HG03097 (cell line): ENCODE measurements around the gene CDH13.

Experiments used
- ATAC-seq: cut with Tn5 transposase; IDR thresholded peaks from one replicate; pipeline ENCODE4 v1.9.1; 2021; ENCODE audit not compliant: unreplicated experiment, low FRiP score

The CDH13 gene

GRCh38 chr16:82980810-82981209, 354.0 kb downstream of the CDH13 start:
- ATAC-seq = no peak

- no peak for ATAC-seq
Measured at GRCh38 chr16:82987767-82988166, 361.0 kb downstream of the CDH13 start.

- no peak for ATAC-seq
Measured at GRCh38 chr16:82990155-82990554, 363.4 kb downstream of the CDH13 start.

GRCh38 chr16:82991410-82991809, 364.6 kb downstream of the CDH13 start:
- ATAC-seq = no peak

GRCh38 chr16:82991966-82992675, 365.4 kb downstream of the CDH13 start:
- no peak for ATAC-seq

- ATAC-seq = no peak
Measured at GRCh38 chr16:82992786-82993185, 366.0 kb downstream of the CDH13 start.

- no peak for ATAC-seq
Measured at GRCh38 chr16:82993415-82993814, 366.6 kb downstream of the CDH13 start.

GRCh38 chr16:82993926-82994325, 367.2 kb downstream of the CDH13 start:
- ATAC-seq = no peak

GRCh38 chr16:82995286-82995923, 368.6 kb downstream of the CDH13 start:
- no peak for ATAC-seq

GRCh38 chr16:82995924-82996441, 369.2 kb downstream of the CDH13 start:
- ATAC-seq = no peak

GRCh38 chr16:82996814-82997213, 370.0 kb downstream of the CDH13 start:
- ATAC-seq = no peak

- no peak for ATAC-seq
Measured at GRCh38 chr16:82999711-83000110, 372.9 kb downstream of the CDH13 start.

GRCh38 chr16:83002351-83003334, 375.9 kb downstream of the CDH13 start:
- ATAC-seq = no peak

- no peak for ATAC-seq
Measured at GRCh38 chr16:83004868-83005652, 378.3 kb downstream of the CDH13 start.

GRCh38 chr16:83005653-83006160, 378.9 kb downstream of the CDH13 start:
- ATAC-seq = no peak

- no peak for ATAC-seq
Measured at GRCh38 chr16:83010776-83011720, 384.3 kb downstream of the CDH13 start.

- no peak for ATAC-seq
Measured at GRCh38 chr16:83011939-83012338, 385.2 kb downstream of the CDH13 start.

- ATAC-seq = no peak
Measured at GRCh38 chr16:83013071-83013470, 386.3 kb downstream of the CDH13 start.

GRCh38 chr16:83019963-83020362, 393.2 kb downstream of the CDH13 start:
- no peak for ATAC-seq
